ENCODE measurements around the gene PAQR3.

Gene PAQR3

GRCh38 chr4:78949735-78950134, 10.5 kb upstream of the PAQR3 start:
- DNase-seq (ENCODE audit: low spot score) = no peak
- in situ Hi-C loops (cut with MboI; ENCODE audit: low sequenced_read_pairs, unreplicated experiment) = no loop called here
- no peak for TF ChIP-seq CTCF (IDR thresholded peaks at IDR 0.05; ENCODE audit: borderline replicate concordance, control extremely low read depth, extremely low read depth, insufficient read depth, missing control alignments)

GRCh38 chr4:78945651-78946179, 6.5 kb upstream of the PAQR3 start:
- in situ Hi-C loops (cut with MboI; ENCODE audit: low sequenced_read_pairs, unreplicated experiment) = no loop called here
- DNase-seq (ENCODE audit: low spot score) = no peak
- TF ChIP-seq CTCF (IDR thresholded peaks at IDR 0.05; ENCODE audit: borderline replicate concordance, control extremely low read depth, extremely low read depth, insufficient read depth, missing control alignments) = no peak

GRCh38 chr4:78944381-78944780, 5.1 kb upstream of the PAQR3 start:
- in situ Hi-C loops (cut with MboI; ENCODE audit: low sequenced_read_pairs, unreplicated experiment) = no loop called here
- DNase-seq (ENCODE audit: low spot score) = no peak
- no peak for TF ChIP-seq CTCF (IDR thresholded peaks at IDR 0.05; ENCODE audit: borderline replicate concordance, control extremely low read depth, extremely low read depth, insufficient read depth, missing control alignments)

- no peak for DNase-seq (ENCODE audit: low spot score)
- in situ Hi-C loops (cut with MboI; ENCODE audit: low sequenced_read_pairs, unreplicated experiment) = no loop called here
- no peak for TF ChIP-seq CTCF (IDR thresholded peaks at IDR 0.05; ENCODE audit: borderline replicate concordance, control extremely low read depth, extremely low read depth, insufficient read depth, missing control alignments)
Observed at GRCh38 chr4:78940752-78941151, 1.5 kb upstream of the PAQR3 start.

- in situ Hi-C loops (cut with MboI; ENCODE audit: low sequenced_read_pairs, unreplicated experiment) = no loop called here
- no peak for DNase-seq (ENCODE audit: low spot score)
Observed at GRCh38 chr4:78939667-78940008, 400 bp upstream of the PAQR3 start.

GRCh38 chr4:78938474-78938867, 767 bp downstream of the PAQR3 start:
- no peak for DNase-seq (ENCODE audit: low spot score)
- no peak for TF ChIP-seq CTCF (IDR thresholded peaks at IDR 0.05; ENCODE audit: borderline replicate concordance, control extremely low read depth, extremely low read depth, insufficient read depth, missing control alignments)
- in situ Hi-C loops (cut with MboI; ENCODE audit: low sequenced_read_pairs, unreplicated experiment) = no loop called here

More at GRCh38 chr4:78939667-78940008, 400 bp upstream of the PAQR3 start:
- no peak for TF ChIP-seq CTCF (IDR thresholded peaks at IDR 0.05; ENCODE audit: borderline replicate concordance, control extremely low read depth, extremely low read depth, insufficient read depth, missing control alignments)

- no peak for DNase-seq (ENCODE audit: low spot score)
- TF ChIP-seq CTCF (IDR thresholded peaks at IDR 0.05; ENCODE audit: borderline replicate concordance, control extremely low read depth, extremely low read depth, insufficient read depth, missing control alignments) = no peak
- in situ Hi-C loops (cut with MboI; ENCODE audit: low sequenced_read_pairs, unreplicated experiment) = no loop called here
Observed at GRCh38 chr4:78937837-78938236, 1.4 kb downstream of the PAQR3 start.

Data from GM13976 (cell line).